Measurements from ENCODE around the gene CYSTM1. TPM values are rescaled to one million over a fixed set of nuclear protein-coding genes. Genes with fewer than 3 reads are reported as not detected.

The CYSTM1 gene
- total and polyA plus RNA-seq, 2 of the 8 experiments (the other 6 are each of a cell fraction or from before 2014, with no cell fraction given): 25.0 to 47.8 TPM

GRCh38 chr5:140267201-140267540 is 92.2 kb downstream of the CYSTM1 start:
- H3K9ac ChIP-seq (replicated peaks in 1 of 4; ENCODE audit: extremely low read depth in 1 of 4, low read depth in 3 of 4, low read length in 3 of 4): no peak overlapping the region
- no peaks in the 10 kb centered on the region for H3K27me3 ChIP-seq (replicated peaks in 1 of 4; ENCODE audit: control insufficient read depth in 3 of 4, extremely low read depth in 1 of 4, insufficient read depth in 3 of 4, low read length in 3 of 4)
- no peak overlapping the region for H3K4ac ChIP-seq (replicated peaks; ENCODE audit: insufficient read length, low read depth, low read length)
- TF ChIP-seq SIX5 (IDR thresholded peaks at IDR 0.05; ENCODE audit: low read depth, low read length) (no peak), SAP30 (IDR thresholded peaks at IDR 0.05; ENCODE audit: insufficient read depth, insufficient replicate concordance, low read length) (no peak), ATF3 (IDR thresholded peaks at IDR 0.05; ENCODE audit: insufficient read depth, low read depth, low read length) (no peak), EP300 (IDR thresholded peaks at IDR 0.05; ENCODE audit: borderline replicate concordance in 1 of 2, low read depth in 2 of 2, low read length in 2 of 2) (no peak), CBX5 (IDR thresholded peaks at IDR 0.05; ENCODE audit: low read depth, low read length) (no peak), RAD21 (IDR thresholded peaks at IDR 0.05 in 1 of 2, conservative IDR thresholded peaks at IDR 0.05 in 1 of 2; ENCODE audit: low read depth in 2 of 2, low read length in 2 of 2) (no peak), RBBP5 (IDR thresholded peaks at IDR 0.05; ENCODE audit: borderline replicate concordance, low read depth, low read length) (no peak), BCL11A (IDR thresholded peaks at IDR 0.05; ENCODE audit: low read depth in 2 of 2, low read length in 2 of 2) (no peak), TAF1 (IDR thresholded peaks at IDR 0.05; ENCODE audit: low read depth, low read length) (no peak), HDAC2 (IDR thresholded peaks at IDR 0.05; ENCODE audit: borderline replicate concordance in 1 of 2, low read depth in 2 of 2, low read length in 2 of 2) (no peak), POU5F1 (IDR thresholded peaks at IDR 0.05; ENCODE audit: low read depth, low read length) (no peak), NANOG (IDR thresholded peaks at IDR 0.05; ENCODE audit: insufficient read depth, low read depth, low read length, poor library complexity, severe bottlenecking) (no peak)
- no peak overlapping the region for H2BK20ac ChIP-seq (ENCODE audit: low read length)
- ChIA-PET CTCF (ENCODE audit: partially characterized antibody) (interaction anchor here (0.5 to 1.3 kb wide), 4 partner anchors 11 to 1742 kb away, joined by 3 read pairs; no protein-coding TSS in a partner anchor), POLR2A (ENCODE audit: partially characterized antibody) (interaction anchor here (1.1 to 1.3 kb wide), 2 partner anchors 9 to 79 kb away, joined by 3 to 8 read pairs; partner anchors contain the start of gene HBEGF)
- H3K4me1 ChIP-seq (replicated peaks in 1 of 4; ENCODE audit: control insufficient read depth in 3 of 4, insufficient read depth in 4 of 4, low read length in 3 of 4): peaks cover 0 to 2% (median 0%) of the 10 kb centered on the region in 4 experiments; a peak in 2 of 7 replicates
- DNase-seq (ENCODE audit: low read depth in 1 of 2, low spot score in 2 of 2) (no peak), FAIRE-seq (no peak)
- H4K8ac ChIP-seq (ENCODE audit: extremely low read depth, insufficient read depth, low read length): no peak overlapping the region
- H2BK12ac ChIP-seq (ENCODE audit: low read depth, low read length): no peak overlapping the region
- no peak overlapping the region for H3K4me2 ChIP-seq (ENCODE audit: insufficient read depth in 1 of 2, low read depth in 2 of 2, low read length in 2 of 2)
- H3K27ac ChIP-seq (ENCODE audit: low read depth, low read length): no peak overlapping the region
- no peak overlapping the region for H2BK120ac ChIP-seq (replicated peaks; ENCODE audit: low read depth, low read length)
- no peak overlapping the region for H3K4me3 ChIP-seq (ENCODE audit: extremely low read depth in 1 of 4, insufficient read depth in 2 of 4, low read depth in 3 of 4, low read length in 4 of 4)
- no peak overlapping the region for H2BK15ac ChIP-seq (ENCODE audit: low read length)
- H4K91ac ChIP-seq (replicated peaks; ENCODE audit: insufficient read length, low read length): no peak overlapping the region
- H3K18ac ChIP-seq (ENCODE audit: extremely low read depth, low read length): no peak overlapping the region
- no peaks in the 10 kb centered on the region for H3K23me2 ChIP-seq (ENCODE audit: low read depth, low read length)
- no peak overlapping the region for H4K5ac ChIP-seq (ENCODE audit: insufficient read length, low read depth, low read length)
- no peaks in the 10 kb centered on the region for H3K36me3 ChIP-seq (ENCODE audit: control insufficient read depth in 2 of 4, insufficient read depth in 4 of 4, low read length in 3 of 4)
- H3K56ac ChIP-seq (replicated peaks; ENCODE audit: insufficient read length, low read depth, low read length): no peak overlapping the region
- H3K79me1 ChIP-seq (ENCODE audit: low read depth, low read length): no peaks in the 10 kb centered on the region
- 91% methylated on average over 3 of the region's 3 CpGs; no CpG with 5 or more reads in 1 of the 2 experiments for WGBS, 2 experiments (ENCODE audit: extremely low coverage in 1 of 2, insufficient coverage in 1 of 2, insufficient read length in 1 of 2, insufficient replicate concordance in 2 of 2, low coverage in 1 of 2, low lambda C conversion rate in 2 of 2, missing lambda C conversion rate in 1 of 2)
- no peaks in the 10 kb centered on the region for H3K9me3 ChIP-seq (ENCODE audit: insufficient read depth in 2 of 2, low read depth in 1 of 2, low read length in 1 of 2)
- H2AFZ ChIP-seq (ENCODE audit: low read length): no peak overlapping the region
- H2AK5ac ChIP-seq (ENCODE audit: low read depth, low read length): no peak overlapping the region
- no peak overlapping the region for H2BK5ac ChIP-seq (ENCODE audit: low read depth, low read length)
- H3K23ac ChIP-seq (ENCODE audit: insufficient read length): no peak overlapping the region
- no peak overlapping the region for H3K14ac ChIP-seq (ENCODE audit: insufficient read length)
- H3K79me2 ChIP-seq (ENCODE audit: control insufficient read depth in 1 of 2, insufficient read depth in 2 of 2, low read length in 2 of 2): peaks cover 0 to 12% of the 10 kb centered on the region in 2 experiments; a peak in 1 of 4 replicates
- no peaks in the 10 kb centered on the region for H4K20me1 ChIP-seq (replicated peaks in 1 of 2; ENCODE audit: control insufficient read depth in 1 of 2, insufficient read depth in 2 of 2, low read length in 2 of 2)

Data from H1 (cell line).